GM18867 (cell line): Measurements from ENCODE around the gene ALPK1.
"Not testable (repeated sequence)": the region's sequence is repeated elsewhere in the genome, so short reads cannot be mapped to it uniquely, and the experiment has no call there.

Experiments
- ATAC-seq: cut with Tn5 transposase; IDR thresholded peaks from one replicate; pipeline ENCODE4 v1.9.1; 2021; ENCODE audit warnings: mild to moderate bottlenecking, moderate library complexity; ENCODE audit not compliant: unreplicated experiment

ALPK1 gene

DNA sequence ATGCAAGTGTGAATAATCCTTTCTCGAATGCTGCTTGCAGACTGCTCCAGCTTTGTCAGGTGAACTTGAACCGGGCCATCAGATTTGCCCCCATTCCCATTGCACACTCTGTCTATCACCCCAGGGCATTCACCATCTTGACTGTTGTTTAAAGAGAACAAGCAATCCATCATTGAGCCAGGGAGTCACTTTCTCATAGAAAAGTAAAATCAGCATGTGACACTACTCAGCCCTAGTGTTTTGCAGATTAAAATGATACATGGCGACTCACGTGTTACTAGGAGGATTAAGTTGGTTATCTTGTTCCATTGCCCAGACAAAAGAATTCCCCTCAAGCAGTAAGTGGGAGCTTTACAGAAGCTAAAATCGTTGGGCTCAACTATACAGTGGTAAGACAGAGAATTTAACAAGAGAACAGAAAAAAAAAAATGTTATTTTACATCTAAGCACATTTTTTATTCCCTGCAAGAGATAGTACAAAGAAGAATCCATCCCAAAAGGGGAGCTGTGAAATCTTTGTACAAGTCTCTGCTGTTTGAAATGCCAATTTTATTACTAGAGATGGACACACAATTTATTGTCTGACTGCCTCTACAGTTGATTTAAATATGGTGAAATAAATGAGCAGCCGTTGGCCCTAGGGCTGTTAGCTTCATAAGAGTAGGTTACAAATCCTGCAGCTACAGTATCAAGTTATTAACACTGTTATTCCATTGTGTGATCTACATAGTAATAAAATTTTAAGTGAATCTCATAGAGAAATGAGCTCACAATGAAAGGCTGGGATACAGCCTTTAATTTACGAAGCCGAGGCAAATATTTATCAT lies 151.3 kb downstream of the ALPK1 start:
- no peak for ATAC-seq

DNA sequence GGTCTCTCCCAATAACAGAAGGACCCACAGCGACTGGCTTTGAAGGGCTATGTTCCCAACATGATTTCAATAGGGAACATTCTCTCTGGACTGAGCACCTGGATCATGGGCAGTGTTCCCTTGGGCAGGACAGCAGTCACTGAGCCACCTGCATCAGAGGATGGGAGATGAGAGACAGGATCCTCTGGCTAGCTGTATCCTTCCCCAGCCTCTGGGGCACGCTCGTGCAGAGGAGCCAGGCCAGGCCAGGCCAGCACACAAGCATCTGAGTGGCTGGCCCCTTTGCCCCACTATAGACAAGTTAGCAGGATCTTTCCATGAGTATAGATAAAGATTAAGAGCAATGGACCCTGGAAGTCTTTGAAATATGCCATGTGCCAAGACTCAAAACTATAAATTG lies 152.5 kb downstream of the ALPK1 start:
- ATAC-seq: no peak

DNA sequence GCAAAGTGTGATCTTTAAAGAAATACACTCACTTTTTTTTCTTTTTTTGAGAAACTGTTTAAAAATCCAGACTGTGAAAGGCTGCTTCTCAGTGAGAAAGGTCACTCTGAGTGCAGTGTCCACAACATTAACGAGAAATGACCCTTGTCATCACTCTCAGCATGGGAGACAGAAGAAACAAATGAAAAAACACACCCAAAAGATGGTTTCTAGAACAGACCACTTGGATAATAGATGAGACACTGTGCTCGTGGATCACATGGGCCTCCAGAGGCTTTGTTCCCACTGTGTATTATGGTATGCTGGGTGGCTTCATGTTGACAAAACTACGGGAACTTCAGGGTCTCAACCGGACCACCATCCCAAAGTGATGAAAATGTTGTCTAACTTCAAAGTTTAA lies 153.9 kb downstream of the ALPK1 start:
- no peak for ATAC-seq

DNA sequence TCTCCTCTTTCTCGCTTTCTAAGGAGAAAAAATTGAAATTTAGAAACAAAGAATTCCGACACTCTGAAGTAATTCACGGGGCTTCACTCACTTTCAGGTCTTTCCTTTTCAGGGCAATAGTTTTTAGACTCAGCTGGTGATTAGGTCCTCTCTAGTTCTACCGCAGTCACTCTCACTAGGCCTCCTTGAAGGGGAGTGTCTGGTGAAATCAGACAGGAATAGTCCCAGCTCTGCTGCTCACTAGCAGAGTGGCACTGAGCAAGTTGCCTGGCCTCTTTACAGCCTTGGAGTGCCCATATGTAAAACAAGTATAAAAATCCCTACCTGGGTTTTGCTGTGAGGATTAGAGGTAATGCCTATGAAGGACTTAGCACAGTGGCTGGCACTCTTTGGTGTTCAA lies 154.7 kb downstream of the ALPK1 start:
- ATAC-seq: no peak

GRCh38 chr4:112453321-112453720 lies 156.2 kb downstream of the ALPK1 start:
- no peak for ATAC-seq

DNA sequence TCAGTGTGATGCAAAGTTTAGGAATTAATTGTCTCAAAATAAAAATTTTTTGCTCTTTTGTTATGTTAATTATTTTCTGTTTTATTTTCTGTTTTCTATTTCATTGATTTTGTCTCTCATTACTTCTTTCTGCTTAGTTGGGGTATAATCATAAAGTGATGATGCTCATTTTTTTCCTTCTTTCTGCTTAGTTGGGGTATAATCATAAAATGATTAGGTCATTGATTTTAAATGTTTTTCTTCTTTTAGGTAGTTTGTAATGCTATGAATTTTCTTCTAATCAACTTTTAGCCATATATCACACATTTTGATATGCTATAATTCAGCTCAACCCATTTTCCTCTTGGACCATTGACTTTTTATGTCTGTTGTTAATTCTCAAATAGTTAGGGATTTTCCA lies 175.1 kb downstream of the ALPK1 start:
- no peak for ATAC-seq

DNA sequence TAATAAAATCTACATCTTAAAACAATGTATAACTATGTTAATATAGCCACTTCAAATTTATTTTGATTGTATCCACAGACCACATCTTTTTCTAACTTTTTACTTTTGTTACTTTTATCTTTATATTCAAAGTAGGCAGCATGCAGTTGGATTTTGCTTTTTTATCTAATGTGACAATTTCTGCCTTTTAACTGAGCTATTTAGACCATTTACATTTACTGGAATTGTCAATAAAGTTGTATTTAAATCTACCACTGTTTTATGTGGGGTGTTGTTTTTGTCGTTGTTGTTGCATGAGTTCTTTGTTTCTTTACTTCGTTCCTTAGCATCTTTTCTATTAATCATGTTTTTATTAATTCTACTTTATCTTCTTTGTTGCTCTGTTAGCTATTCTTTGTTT lies 176.8 kb downstream of the ALPK1 start:
- ATAC-seq: no peak

- no peak for ATAC-seq
Measured at GRCh38 chr4:112485930-112486329, 188.8 kb downstream of the ALPK1 start.

GRCh38 chr4:112490808-112491207 lies 193.6 kb downstream of the ALPK1 start:
- ATAC-seq: not testable (repeated sequence)
